Kidney epithelial cell (primary cell): ENCODE measurements around the gene CIC. TPM values are rescaled to one million over a fixed set of nuclear protein-coding genes. Genes with fewer than 3 reads are reported as not detected.
"Not testable (repeated sequence)": the region's sequence is repeated elsewhere in the genome, so short reads cannot be mapped to it uniquely, and the experiment has no call there.

Experiments
- DNase-seq: peaks from one replicate; pipeline ENCODE4 v3.0.0-alpha.2; 2010; ENCODE audit warnings: low read depth
- H3K27me3 ChIP-seq: 2 replicates; pipeline ENCODE4 v1.6.0; 2011; ENCODE audit warnings: low read length; ENCODE audit not compliant: control insufficient read depth, insufficient read depth
- H3K36me3 ChIP-seq: 2 replicates; pipeline ENCODE4 v1.5.1; 2011; ENCODE audit warnings: low read length; ENCODE audit not compliant: control insufficient read depth, insufficient read depth
- H3K4me3 ChIP-seq: 2 replicates; pipeline ENCODE4 v1.5.1; 2011; ENCODE audit warnings: low read depth, mild to moderate bottlenecking, control low read depth, low read length
- total RNA-seq: library from RNA; depleted of rRNA; stranded (reverse); fragments of >200 nt; gene quantifications from 2 replicates; pipeline ENCODE4 v1.2.3, GENCODE V29; 2015
- TF ChIP-seq, protein P1 (sequence below): IDR thresholded peaks from 2 replicates; pipeline ENCODE4 v1.5.1; 2011; ENCODE audit warnings: mild to moderate bottlenecking, moderate library complexity, low read length, control low read depth, inconsistent platforms; ENCODE audit not compliant: insufficient read depth, poor library complexity, severe bottlenecking

CIC gene
- total RNA-seq, 1 donor from 2014 or later: 41.7 TPM

GRCh38 chr19:42335374-42335936 is 66.4 kb downstream of the CIC start:
- Histone ChIP-seq H3K4me3 (no peak overlapping the region), H3K36me3 (no peaks in the 10 kb centered on the region), H3K27me3 (no peaks in the 10 kb centered on the region)
- TF ChIP-seq, protein P1, sequence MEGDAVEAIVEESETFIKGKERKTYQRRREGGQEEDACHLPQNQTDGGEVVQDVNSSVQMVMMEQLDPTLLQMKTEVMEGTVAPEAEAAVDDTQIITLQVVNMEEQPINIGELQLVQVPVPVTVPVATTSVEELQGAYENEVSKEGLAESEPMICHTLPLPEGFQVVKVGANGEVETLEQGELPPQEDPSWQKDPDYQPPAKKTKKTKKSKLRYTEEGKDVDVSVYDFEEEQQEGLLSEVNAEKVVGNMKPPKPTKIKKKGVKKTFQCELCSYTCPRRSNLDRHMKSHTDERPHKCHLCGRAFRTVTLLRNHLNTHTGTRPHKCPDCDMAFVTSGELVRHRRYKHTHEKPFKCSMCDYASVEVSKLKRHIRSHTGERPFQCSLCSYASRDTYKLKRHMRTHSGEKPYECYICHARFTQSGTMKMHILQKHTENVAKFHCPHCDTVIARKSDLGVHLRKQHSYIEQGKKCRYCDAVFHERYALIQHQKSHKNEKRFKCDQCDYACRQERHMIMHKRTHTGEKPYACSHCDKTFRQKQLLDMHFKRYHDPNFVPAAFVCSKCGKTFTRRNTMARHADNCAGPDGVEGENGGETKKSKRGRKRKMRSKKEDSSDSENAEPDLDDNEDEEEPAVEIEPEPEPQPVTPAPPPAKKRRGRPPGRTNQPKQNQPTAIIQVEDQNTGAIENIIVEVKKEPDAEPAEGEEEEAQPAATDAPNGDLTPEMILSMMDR: no peak
- DNase-seq: no peak

DNA sequence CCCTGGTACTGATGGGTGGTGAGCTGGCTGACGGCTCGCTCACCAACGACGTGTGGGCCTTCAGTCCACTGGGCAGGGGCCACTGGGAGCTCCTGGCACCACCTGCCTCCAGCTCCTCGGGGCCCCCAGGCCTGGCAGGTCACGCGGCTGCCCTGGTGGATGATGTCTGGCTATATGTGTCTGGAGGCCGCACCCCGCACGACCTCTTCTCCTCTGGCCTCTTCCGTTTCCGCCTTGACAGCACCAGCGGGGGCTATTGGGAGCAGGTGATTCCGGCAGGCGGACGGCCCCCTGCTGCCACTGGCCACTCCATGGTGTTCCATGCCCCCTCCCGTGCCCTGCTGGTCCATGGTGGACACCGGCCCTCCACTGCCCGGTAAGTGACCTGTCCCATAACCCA is 66.9 kb downstream of the CIC start:
- TF ChIP-seq, protein P1: no peak
- H3K36me3 ChIP-seq: no peaks in the 10 kb centered on the region
- H3K27me3 ChIP-seq: no peaks in the 10 kb centered on the region
- no peak overlapping the region for H3K4me3 ChIP-seq
- no peak for DNase-seq

DNA sequence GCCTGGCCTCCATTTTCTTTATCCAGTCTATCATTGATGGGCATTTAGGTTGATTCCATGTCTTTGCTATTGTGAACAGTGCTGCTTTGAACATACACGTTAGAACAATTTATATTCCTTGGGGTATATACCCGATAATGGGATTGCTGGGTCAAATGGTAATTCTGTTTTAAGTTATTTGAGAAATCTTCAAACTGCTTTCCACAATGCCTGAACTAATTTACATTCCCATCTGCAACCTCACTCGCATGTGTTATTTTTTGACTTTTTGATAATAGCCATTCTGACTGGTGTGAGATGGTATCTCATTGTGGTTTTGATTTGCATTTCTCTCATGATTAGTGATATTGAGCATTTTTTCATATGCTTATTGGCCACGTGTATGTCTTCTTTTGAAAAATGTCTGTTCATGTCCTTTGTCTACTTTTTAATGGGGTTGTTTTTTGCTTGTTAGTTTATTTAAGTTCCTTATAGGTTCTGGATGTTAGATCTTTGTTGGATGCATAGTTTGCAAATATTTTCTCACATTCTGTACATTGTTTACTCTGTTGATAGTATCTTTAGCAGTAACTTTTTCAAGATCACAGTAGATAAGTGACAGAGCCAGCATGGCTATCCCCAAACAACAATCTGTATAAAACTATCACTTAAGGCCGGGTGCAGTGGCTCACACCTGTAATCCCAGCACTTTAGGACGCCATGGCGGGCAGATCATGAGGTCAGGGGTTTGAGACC is 70.2 kb downstream of the CIC start:
- DNase-seq, H3K36me3 ChIP-seq, H3K27me3 ChIP-seq, H3K4me3 ChIP-seq: not testable (repeated sequence)

DNA sequence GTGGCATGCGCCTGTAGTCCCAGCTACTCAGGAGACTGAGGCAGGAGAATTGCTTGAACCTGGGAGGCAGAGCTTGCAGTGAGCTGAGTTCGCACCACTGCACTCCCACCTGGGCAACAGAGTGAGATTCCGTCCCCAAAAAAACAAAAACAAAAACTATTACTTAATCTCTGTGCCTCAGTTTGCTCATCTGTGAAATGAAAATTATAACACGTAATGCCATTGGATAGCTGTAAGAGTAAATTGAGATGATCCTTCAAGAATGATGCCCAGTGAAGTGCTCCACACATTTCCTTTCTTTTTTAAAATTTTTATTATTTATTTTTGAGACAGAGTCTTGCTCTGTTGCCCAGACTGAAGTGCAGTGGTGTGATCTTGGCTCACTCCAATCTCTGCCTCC is 70.9 kb downstream of the CIC start:
- H3K27me3 ChIP-seq, H3K4me3 ChIP-seq, DNase-seq, H3K36me3 ChIP-seq: not testable (repeated sequence)

DNA sequence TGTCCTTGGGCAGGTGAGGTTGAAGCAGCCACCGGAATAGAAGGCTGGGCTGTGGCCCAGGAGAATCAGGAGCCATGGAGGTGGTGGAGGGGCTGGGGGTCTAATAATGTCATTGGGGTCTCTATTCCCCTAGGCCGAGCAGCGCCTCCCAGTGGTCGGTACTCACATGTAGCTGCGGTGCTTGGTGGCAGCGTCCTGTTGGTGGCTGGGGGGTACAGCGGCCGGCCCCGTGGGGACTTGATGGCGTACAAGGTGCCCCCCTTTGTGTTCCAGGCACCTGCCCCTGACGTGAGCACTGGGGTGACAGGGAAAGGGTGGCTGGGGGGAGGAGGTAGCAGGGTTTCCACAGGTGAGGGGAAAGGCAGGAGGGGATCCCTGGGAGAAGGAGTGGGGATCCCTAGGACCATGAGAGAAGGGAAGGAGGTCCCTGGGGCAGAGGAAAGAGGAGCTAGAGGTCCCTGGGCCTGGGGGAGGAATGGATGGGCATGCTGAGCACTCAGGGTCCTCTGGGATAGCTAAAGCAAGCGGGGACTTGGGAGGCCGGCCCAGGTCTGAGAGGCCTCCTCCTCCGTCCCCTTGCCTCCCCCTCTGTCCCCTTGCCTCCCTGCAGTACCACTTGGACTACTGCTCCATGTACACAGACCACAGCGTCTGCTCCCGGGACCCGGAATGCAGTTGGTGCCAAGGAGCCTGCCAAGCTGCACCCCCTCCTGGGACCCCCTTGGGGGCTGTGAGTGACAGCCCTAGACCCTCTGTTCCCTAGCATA is 74.5 kb downstream of the CIC start:
- Histone ChIP-seq H3K27me3 (no peaks in the 10 kb centered on the region), H3K36me3 (no peaks in the 10 kb centered on the region), H3K4me3 (no peak overlapping the region)
- DNase-seq: no peak
- TF ChIP-seq, protein P1: peak; percentile 12

GRCh38 chr19:42344336-42344893 is 75.4 kb downstream of the CIC start:
- no peaks in the 10 kb centered on the region for H3K27me3 ChIP-seq
- DNase-seq: no peak
- TF ChIP-seq, protein P1: no peak
- no peak overlapping the region for H3K4me3 ChIP-seq
- H3K36me3 ChIP-seq: no peaks in the 10 kb centered on the region

Other genes starting within 250 kb of the CIC start
- gene GRIK5, start 199.0 kb upstream of the CIC start, total RNA-seq: 14.2 and 20.2 TPM in 2 replicates
- 17.3 and 27.0 TPM in 2 replicates for gene ZNF574, start 193.1 kb upstream of the CIC start, total RNA-seq
- 1.4 and 2.3 TPM in 2 replicates for gene POU2F2, start 136.8 kb upstream of the CIC start, total RNA-seq
- gene DEDD2, start 51.6 kb upstream of the CIC start, total RNA-seq: 42.9 and 47.3 TPM in 2 replicates
- gene ZNF526, start 48.9 kb upstream of the CIC start, total RNA-seq: 6.1 and 7.3 TPM in 2 replicates
- gene GSK3A, start 26.6 kb upstream of the CIC start, total RNA-seq: 27.3 and 36.1 TPM in 2 replicates
- gene ERF, start 14.1 kb upstream of the CIC start, total RNA-seq: 31.6 and 48.8 TPM in 2 replicates
- gene PRR19, start 32.9 kb downstream of the CIC start, total RNA-seq: 0.55 and 0.92 TPM in 2 replicates
- 106 and 113 TPM in 2 replicates for gene PAFAH1B3, start 33.4 kb downstream of the CIC start, total RNA-seq
- 0.54 and 4.9 TPM in 2 replicates for gene TMEM145, start 44.1 kb downstream of the CIC start, total RNA-seq
- gene MEGF8, start 56.4 kb downstream of the CIC start, total RNA-seq: 45.0 and 49.2 TPM in 2 replicates
- not detected in 2 replicates for gene CNFN, start 121.0 kb downstream of the CIC start, total RNA-seq
- gene LIPE, start 158.1 kb downstream of the CIC start, total RNA-seq: 3.7 and 7.5 TPM in 2 replicates
- not detected in 2 replicates for gene CXCL17, start 173.7 kb downstream of the CIC start, total RNA-seq